ACC112 (cell line): ENCODE measurements around the gene ZNF224.
A peak's percentile ranks its signal among the peaks of the same experiment; 100 is the strongest.

Experiments used
- H2AFZ ChIP-seq: fragments of 200-600 bp; sonication (generic); one replicate; pipeline ENCODE4 v1.6.0; 2017; ENCODE audit warnings: antibody characterized with exemption, low read length; ENCODE audit not compliant: unreplicated experiment
- H3K27ac ChIP-seq: fragments of 200-600 bp; sonication (generic); 2 replicates; pipeline ENCODE4 v1.5.1; 2014; ENCODE audit warnings: low read depth, mild to moderate bottlenecking, antibody characterized with exemption, low read length, moderate library complexity
- H3K27me3 ChIP-seq: fragments of 200-600 bp; sonication (generic); 2 replicates; pipeline ENCODE4 v1.6.1; 2014; ENCODE audit warnings: mild to moderate bottlenecking, antibody characterized with exemption, low read length, moderate library complexity, mixed read lengths; ENCODE audit not compliant: insufficient read depth
- H3K36me3 ChIP-seq: fragments of 200-600 bp; sonication (generic); 2 replicates; pipeline ENCODE4 v1.6.1; 2016; ENCODE audit warnings: mild to moderate bottlenecking, antibody characterized with exemption, low read length, moderate library complexity, mixed read lengths; ENCODE audit not compliant: insufficient read depth
- H3K4me1 ChIP-seq: fragments of 200-600 bp; sonication (generic); one replicate; pipeline ENCODE4 v1.6.1; 2016; ENCODE audit warnings: low read length, mixed read lengths; ENCODE audit not compliant: insufficient read depth, unreplicated experiment, control insufficient read depth
- H3K4me3 ChIP-seq: fragments of 200-600 bp; sonication (generic); 2 replicates; pipeline ENCODE4 v1.5.1; 2014; ENCODE audit warnings: mild to moderate bottlenecking, low read depth, low read length
- H3K79me2 ChIP-seq: fragments of 200-600 bp; sonication (generic); one replicate; pipeline ENCODE4 v1.6.0; 2016; ENCODE audit warnings: low read length; ENCODE audit not compliant: control insufficient read depth, unreplicated experiment, insufficient read depth

Gene ZNF224

DNA sequence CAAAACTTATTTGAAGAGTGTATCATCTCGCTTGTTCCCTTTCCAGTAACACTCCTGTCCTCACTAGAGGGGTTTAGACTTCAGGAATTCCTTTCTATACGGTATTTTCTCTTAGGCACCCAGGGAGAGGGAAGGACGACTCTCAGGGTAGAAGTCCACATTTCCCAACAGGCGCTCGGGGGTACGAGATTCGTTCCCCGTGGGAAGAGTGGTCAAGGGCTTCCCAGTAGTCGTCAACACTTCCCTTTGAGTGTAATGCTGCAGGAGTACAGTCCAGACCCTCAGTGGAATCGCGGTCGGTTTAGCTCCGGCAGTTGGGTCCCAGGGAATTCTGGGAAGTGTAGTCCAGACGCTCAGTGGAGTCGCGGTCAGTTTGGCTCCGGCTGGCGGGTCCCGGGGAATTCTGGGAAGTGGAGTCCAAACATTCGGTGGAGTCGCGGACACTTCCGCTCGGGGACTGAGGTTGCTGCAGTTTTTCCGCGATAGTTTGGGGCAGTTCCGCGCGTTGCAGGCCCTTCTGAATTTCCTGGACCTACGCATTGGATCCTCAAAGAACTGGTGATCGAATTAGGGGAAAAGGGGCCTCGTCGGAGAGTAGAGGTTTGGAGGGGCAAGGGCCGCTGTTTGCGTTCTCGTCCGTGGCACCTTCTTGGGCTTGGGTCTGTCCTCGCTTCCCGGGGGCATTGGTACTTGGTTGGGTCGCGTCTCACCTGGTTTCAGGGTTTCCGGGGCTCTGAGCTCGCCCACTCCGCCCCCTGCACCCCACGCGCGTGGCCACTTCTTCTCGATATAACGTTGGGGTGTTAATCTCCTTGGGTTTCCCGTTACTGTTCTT, at the start of gene ZNF224:
Gene ZNF224, plus strand, starts transcription at position 431 of the 835 bp plus-strand sequence. CDS start 3,513 bp downstream, outside the sequence.
- Histone ChIP-seq H3K27ac (0 out of 2 replicates have a peak within 1 kb of the TSS, but pooled peaks have one; percentile 18), H2AFZ (peak within 1 kb of the TSS; percentile 94), H3K27me3 (no peaks in the 10 kb centered on the region), H3K4me3 (peak within 1 kb of the TSS; percentile 97), H3K79me2 (peaks cover 9% of the 10 kb centered on the region), H3K4me1 (no peaks in the 10 kb centered on the region), H3K36me3 (peaks cover 13% of the 10 kb centered on the region)

DNA sequence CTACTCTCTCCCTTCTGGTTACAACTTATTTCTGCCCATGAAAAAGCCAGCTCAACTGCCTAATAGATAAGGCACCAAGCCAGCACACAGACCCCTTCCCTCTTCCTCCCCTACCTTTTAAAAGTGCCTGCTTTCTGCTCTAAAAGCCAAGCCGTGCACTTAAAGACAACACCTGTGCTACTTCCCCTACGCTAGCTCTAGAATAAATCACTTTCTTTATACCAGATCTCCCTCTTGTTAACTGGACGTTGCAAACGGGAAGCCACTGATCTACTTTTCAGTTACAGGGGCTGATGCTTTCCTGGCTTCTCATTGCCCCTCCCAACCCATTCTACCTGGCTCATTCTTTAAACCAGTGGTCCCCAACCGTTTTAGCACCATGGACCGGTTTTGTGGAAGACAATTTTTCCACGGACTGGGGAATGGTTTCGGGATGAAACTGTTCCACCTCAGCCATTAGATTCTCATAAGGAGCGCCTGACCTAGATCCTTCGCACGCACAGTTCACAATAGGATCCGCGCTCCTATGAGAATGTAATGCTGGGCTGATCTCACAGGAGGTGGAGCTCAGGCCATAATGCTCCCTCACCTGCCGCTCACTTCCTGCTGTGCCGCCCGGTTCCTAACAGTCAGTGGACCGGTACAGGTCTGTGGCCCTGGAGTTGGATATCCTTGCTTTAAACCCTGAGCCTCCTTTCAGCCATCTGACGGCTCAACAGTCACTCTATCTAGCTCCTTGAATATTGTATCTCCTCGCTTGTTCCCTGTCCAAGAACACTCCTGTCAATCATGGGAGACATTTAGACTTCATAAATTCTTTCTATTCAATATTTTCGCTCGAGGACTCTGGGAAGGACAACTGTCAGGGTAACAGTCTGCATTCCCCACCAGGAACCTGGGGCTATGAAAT, 43.2 kb upstream of the ZNF224 start:
- Histone ChIP-seq H3K4me3 (peak overlapping the region; percentile 85), H3K27ac (no peak overlapping the region), H2AFZ (peak overlapping the region; percentile 99), H3K36me3 (peaks cover 7% of the 10 kb centered on the region), H3K79me2 (peaks cover 5% of the 10 kb centered on the region), H3K27me3 (peaks cover 16% of the 10 kb centered on the region; the same call in 1 of the 2 replicates), H3K4me1 (peaks cover 3% of the 10 kb centered on the region)

DNA sequence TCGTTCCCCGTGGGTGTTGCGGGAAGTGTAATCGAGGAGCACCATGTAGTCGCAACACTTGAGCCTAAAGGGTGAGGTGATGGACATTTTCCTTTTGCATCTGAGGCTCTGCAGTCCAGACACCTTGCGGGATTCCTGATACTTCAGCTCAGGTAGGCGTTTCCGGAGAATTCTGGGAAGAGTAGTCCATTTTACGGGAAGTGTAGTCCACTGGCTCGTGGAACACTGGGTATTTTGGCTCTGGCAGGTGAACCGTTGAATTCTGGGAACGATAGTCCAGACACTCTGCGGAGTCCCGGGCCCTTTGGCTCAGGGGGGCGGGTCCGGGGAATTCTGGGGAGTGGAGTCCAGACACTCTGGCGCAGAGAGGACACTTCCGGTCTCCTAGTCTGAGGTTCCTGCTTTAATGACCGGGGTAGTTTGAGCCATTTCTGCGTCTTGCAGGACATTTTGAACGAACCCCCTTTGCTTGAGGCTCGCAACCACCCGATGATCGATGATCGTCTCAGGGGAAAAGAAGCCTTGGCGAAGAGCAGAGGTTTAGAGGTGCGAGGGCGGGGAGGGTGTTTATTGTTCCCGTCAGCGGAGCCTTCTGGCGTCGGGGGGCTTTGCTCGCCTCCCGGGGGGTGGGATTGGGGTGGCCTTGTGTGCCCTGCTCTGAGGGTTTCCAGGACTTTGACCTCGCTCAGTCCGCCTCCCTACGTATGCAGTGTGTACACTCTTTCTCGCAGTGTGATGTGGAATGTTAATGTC, 42.3 kb upstream of the ZNF224 start, which contains the start of gene ZNF223:
Gene ZNF223, plus strand, starts transcription at position 387 of the 753 bp plus-strand sequence. CDS start 3,141 bp downstream, outside the sequence.
- H3K4me3 ChIP-seq: peak within 1 kb of the TSS; percentile 85
- peaks cover 7% of the 10 kb centered on the region for H3K36me3 ChIP-seq
- peaks cover 16% of the 10 kb centered on the region; the same call in 1 of the 2 replicates for H3K27me3 ChIP-seq
- H3K27ac ChIP-seq: no peak within 1 kb of the TSS
- peak within 1 kb of the TSS; percentile 99 for H2AFZ ChIP-seq
- peaks cover 3% of the 10 kb centered on the region for H3K4me1 ChIP-seq
- H3K79me2 ChIP-seq: peaks cover 5% of the 10 kb centered on the region

DNA sequence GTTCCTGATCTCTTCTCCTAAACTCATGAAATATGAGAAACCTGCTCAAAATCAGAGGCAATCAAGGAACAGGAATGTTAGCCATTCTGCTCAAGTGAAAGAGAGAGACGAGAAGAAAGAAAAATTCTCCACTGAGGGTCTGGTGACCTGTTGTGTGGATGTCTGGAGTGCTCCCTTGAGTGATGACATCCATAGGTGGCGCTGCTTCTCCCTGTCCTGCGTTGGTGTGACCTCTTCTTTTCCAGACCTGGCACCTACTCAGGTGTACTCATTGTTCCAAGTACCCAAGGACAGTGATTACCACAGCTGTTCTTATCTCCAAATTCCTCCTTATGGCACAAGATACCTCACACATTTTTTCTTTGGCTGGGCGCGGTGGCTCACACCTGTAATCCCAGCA, 38.3 kb upstream of the ZNF224 start:
- no peak overlapping the region for H2AFZ ChIP-seq
- H3K27ac ChIP-seq: no peak overlapping the region
- no peak overlapping the region for H3K4me3 ChIP-seq
- H3K27me3 ChIP-seq: no peaks in the 10 kb centered on the region
- H3K79me2 ChIP-seq: peaks cover 5% of the 10 kb centered on the region
- peaks cover 17% of the 10 kb centered on the region for H3K36me3 ChIP-seq
- H3K4me1 ChIP-seq: peaks cover 3% of the 10 kb centered on the region

DNA sequence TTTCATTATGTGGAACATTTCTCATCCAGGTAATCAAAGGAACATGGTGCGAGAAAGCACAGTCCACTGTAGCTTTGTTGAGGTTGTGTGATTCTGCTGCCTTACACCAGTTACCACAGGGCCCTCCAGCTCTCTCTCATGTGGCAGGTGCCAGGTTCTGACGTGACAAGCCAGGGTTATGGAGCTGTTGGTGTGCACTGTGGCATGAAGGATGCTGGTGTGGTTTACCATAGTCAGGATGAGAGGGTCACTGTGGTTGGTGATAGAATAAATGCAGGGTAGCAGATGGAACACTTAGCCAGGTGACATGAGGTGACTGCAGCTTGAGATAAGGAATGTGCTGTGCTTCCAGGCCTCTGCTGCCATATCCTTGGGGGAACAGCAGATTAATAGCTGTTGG, 34.9 kb upstream of the ZNF224 start:
- Histone ChIP-seq H3K27me3 (no peaks in the 10 kb centered on the region), H3K4me3 (no peak overlapping the region), H2AFZ (no peak overlapping the region), H3K27ac (no peak overlapping the region), H3K36me3 (peaks cover 44% of the 10 kb centered on the region), H3K79me2 (no peaks in the 10 kb centered on the region), H3K4me1 (no peaks in the 10 kb centered on the region)

DNA sequence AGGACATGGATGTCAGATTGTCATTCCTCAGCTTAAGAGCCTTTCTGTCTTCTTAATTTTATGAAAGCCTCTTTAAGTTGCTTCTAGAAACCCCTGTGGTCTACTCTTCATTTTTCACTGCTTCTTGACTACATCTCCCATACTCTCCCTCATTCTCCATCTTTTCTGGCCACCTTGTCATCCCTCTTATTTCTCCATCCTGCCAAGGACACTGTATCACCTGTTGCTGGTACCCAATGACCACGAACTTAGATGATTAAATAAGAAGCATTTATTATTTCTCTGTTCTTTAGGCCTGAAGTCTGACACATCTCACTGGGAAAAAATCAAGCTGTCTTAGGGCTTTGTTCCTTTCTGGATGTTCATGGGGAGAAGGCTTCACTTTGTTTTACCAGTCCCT, 33.1 kb upstream of the ZNF224 start:
- peaks cover 51% of the 10 kb centered on the region for H3K36me3 ChIP-seq
- H3K79me2 ChIP-seq: no peaks in the 10 kb centered on the region
- H3K27ac ChIP-seq: no peak overlapping the region
- no peak overlapping the region for H2AFZ ChIP-seq
- H3K4me1 ChIP-seq: no peaks in the 10 kb centered on the region
- no peak overlapping the region for H3K4me3 ChIP-seq
- no peaks in the 10 kb centered on the region for H3K27me3 ChIP-seq

DNA sequence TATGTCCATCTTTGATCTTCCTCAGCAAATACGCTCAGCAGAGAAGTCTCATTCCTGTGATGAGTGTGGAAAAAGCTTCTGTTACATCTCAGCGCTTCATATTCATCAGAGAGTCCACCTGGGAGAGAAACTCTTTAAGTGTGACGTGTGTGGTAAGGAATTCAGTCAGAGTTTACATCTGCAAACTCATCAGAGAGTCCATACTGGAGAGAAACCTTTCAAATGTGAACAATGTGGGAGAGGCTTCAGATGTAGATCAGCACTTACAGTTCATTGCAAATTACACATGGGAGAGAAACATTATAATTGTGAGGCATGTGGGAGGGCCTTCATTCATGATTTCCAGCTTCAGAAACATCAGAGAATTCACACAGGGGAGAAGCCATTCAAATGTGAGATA, 27.9 kb upstream of the ZNF224 start:
- no peak overlapping the region for H3K4me3 ChIP-seq
- no peaks in the 10 kb centered on the region for H3K27me3 ChIP-seq
- H2AFZ ChIP-seq: no peak overlapping the region
- H3K4me1 ChIP-seq: no peaks in the 10 kb centered on the region
- no peak overlapping the region for H3K27ac ChIP-seq
- peaks cover 54% of the 10 kb centered on the region for H3K36me3 ChIP-seq
- H3K79me2 ChIP-seq: no peaks in the 10 kb centered on the region

DNA sequence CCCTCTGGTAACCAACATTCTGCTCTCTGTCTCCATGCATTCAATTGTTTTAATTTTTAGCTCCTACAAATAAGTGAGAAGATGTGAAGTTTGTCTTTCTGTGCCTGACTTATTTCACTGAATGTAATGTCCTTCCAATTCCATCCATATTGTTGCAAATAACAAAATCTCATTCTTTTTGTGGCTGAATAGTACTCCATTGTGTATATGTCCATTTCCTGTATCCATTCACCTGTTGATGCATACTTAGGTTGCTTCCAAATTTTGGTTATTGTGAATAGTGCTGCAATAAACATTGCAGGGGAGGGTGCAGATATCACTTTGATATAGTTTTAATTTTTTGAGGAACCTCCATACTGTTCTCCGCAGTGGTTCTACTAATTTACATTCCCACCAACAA, 24.7 kb upstream of the ZNF224 start:
- Histone ChIP-seq H3K4me3 (no peak overlapping the region), H3K36me3 (peaks cover 28% of the 10 kb centered on the region), H3K27me3 (no peaks in the 10 kb centered on the region), H3K4me1 (peaks cover 5% of the 10 kb centered on the region), H2AFZ (no peak overlapping the region), H3K79me2 (no peaks in the 10 kb centered on the region), H3K27ac (no peak overlapping the region)

DNA sequence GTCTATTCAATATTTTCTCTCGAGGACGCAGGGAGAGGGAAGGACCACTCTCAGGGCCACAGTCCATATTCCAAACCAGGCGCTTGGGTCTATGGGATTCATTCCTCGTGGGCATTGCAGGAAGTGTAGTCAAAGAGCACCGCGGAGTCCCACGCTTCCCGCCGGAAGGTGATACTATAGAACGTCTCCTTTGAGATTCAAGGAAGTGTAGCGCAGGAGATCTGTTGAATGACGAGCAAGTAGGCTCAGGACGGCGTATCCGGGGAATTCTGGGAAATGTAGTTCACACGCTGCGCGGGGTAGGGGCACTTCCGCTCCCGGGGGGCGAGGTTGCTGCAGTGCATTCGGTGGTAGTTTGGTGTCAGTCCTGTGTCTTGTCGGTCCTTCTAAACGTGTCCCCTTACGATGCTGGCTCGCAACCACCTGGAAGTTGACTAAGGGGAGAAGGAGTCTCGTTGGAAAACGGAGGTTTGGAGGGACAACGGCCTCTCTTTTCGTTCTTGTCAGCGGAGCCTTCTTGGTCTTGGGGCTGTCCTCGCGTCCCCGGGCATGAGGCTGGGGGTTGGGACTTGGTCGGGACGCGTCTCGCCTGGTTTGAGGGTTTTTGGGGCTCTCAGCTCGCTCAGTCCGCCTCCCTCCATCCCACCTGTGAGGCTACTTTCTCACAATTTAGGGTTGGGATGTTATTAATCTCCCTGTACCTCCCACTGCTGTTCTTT, 22.2 kb upstream of the ZNF224 start, which contains the start of gene ZNF284:
Gene ZNF284, plus strand, starts transcription at position 336 of the 719 bp plus-strand sequence. CDS start 4,231 bp downstream, outside the sequence.
- peak within 1 kb of the TSS; percentile 97 for H2AFZ ChIP-seq
- peak within 1 kb of the TSS; percentile 96 for H3K4me3 ChIP-seq
- peak within 1 kb of the TSS; percentile 6; the same call in 1 of the 2 replicates for H3K27ac ChIP-seq

More for the DNA sequence above, 22.2 kb upstream of the ZNF224 start, which contains the start of gene ZNF284:
- peaks cover 7% of the 10 kb centered on the region; the same call in 1 of the 2 replicates for H3K36me3 ChIP-seq
- H3K79me2 ChIP-seq: no peaks in the 10 kb centered on the region
- peaks cover 5% of the 10 kb centered on the region for H3K4me1 ChIP-seq
- H3K27me3 ChIP-seq: no peaks in the 10 kb centered on the region
